Stimulated activated naive CD4-positive, alpha-beta T cell (primary cell): Measurements from ENCODE around the gene DPP6.
"Not testable (repeated sequence)": the region's sequence is repeated elsewhere in the genome, so short reads cannot be mapped to it uniquely, and the experiment has no call there.

Experiments used
- DNase-seq, 6 experiments: peaks; one replicate each; lab custom pipeline; 2025; lab: John Stamatoyannopoulos, UW

The DPP6 gene

GRCh38 chr7:154148791-154149516 lies 96.8 kb downstream of the DPP6 start:
- DNase-seq: not testable (repeated sequence)

DNA sequence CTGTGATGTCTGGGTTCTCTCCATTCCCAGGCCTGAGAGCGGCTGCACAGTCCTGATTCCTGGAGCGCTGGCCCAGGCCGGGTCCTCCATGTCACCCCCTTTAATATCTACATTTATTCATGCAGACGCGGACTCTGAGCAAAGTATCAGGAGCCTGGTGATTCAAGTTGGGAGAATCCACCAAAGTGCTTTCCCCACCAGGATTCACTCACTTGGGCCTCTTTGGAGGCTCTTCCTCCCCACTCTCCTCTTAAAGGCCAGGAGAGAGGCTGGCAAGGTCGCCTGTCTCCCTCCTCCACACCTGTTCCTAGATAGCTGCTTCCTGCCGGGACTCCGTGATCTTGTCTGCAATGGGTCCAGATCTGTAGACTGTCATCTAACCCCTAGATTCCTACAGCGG lies 98.5 kb downstream of the DPP6 start:
- not testable (repeated sequence) for DNase-seq

DNA sequence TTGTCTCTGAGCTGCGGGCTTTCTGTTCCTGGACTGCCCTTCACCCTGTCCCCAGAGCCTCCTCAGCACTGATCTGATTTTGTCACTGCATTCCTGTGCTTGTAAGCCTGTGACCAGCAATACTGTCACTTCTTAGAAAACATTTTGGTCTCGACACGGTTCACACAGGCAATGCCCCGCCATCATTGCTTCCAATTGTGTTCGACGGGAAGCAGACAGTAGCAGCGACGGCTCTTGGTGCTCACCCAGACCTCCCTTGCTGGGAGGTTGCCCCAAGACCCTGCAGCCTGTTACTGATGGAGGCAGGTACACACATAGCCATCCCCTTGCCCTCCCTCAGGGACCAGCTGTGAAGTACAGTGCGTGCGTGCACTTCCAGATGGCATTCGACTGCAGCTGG lies 99.1 kb downstream of the DPP6 start:
- DNase-seq: not testable (repeated sequence)

GRCh38 chr7:154155928-154156327 lies 103.7 kb downstream of the DPP6 start:
- DNase-seq: not testable (repeated sequence)

DNA sequence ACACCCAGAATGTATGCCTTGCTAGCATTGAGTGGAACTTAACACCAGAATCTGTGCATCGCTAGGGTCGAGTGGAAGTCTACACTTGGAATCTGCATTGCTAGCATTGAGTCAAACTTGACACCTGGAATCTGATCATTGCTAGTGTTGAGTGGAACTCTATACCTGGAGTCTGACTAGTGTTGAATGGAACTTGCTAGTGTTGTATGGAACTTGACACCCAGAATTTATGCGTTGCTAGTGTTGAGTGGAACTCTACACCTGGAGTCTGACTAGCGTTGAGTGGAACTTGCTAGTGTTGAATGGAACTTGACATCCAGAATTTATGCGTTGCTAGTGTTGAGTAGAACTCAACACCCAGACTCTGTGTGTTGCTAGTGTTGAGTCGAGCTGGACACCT lies 110.7 kb downstream of the DPP6 start:
- not testable (repeated sequence) for DNase-seq

DNA sequence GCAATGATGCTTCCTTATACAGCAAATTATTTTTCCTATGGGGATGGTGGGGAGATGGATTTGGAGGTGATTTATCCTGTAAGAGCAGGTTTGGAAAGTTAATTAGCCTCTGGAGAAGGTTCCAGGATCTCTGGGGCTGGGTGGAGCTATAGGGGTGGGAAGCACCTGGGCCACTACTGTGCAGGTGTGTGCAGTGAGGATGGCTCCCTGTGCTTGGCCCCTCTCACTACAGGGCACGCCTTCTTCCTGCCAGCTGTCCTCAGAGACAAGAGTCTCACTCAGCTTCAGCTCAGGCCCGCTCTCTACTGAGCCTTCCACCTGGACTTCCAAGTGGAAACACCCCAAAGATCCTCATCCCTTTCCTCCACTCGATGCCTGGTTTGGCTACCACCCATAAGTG lies 111.4 kb downstream of the DPP6 start:
- not testable (repeated sequence) for DNase-seq

DNA sequence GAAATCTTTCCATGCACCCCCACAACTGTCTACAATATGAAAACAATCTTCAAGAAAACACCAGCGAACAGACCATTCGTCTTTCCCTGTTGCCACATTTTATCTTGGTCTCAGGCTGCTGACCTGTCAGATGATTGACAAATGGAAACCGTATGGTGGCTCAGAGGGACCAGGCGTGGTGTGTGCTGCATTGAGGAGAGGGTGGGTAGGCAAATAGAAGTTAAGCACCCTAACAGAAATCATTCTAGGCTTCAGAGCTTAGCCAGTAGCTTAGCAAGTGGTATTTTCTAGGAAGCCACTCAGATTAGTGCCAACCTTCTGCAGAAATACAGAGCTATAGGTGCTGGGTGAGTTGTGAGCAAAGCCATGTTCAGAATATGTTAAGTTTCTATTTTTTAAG lies 114.9 kb downstream of the DPP6 start:
- DNase-seq: no peak

DNA sequence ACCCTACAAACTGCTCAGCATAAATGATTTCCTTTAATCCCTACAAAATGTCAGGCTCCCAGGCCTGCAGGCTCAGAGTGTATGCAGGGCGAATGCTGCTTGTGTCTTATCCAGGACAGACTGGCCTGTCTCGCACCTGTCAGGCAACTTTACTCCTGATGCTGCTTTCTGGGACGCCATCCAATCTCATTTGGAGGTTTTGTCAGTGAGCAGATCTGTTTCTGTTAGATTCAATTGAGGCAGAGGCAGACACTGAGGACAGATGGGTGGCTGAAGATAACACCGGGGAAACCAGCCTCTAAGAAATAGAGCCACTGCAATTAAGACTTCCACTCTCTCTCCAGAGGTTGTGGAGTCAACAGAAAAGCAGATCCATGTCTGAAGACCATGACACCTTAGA lies 115.6 kb downstream of the DPP6 start:
- no peak for DNase-seq

- DNase-seq: no peak
Measured at GRCh38 chr7:154171422-154171821, 119.2 kb downstream of the DPP6 start.

DNA sequence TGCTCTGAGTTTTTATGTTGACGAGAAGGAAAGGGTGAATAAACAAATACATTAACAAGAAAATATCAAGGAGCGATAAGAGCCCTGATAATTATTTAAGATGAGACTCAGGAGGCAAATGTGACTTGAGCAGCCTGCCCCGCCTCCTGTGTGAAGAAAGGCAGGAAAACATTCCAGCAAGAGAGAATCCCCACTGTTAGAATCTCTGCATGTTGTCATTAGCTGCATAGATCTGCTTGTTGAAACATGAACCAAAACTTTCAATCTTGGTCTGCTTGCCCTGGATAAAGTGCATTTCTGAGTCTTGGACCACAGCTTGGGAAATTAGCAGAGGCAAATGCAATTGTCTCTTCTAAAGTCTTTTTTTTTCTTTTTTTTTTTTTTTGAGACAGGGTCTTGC lies 120.0 kb downstream of the DPP6 start:
- no peak for DNase-seq

- DNase-seq: no peak
Measured at GRCh38 chr7:154177584-154177983, 125.4 kb downstream of the DPP6 start.

- no peak for DNase-seq
Measured at GRCh38 chr7:154178895-154179294, 126.7 kb downstream of the DPP6 start.

- no peak for DNase-seq
Measured at GRCh38 chr7:154183482-154183881, 131.3 kb downstream of the DPP6 start.

DNA sequence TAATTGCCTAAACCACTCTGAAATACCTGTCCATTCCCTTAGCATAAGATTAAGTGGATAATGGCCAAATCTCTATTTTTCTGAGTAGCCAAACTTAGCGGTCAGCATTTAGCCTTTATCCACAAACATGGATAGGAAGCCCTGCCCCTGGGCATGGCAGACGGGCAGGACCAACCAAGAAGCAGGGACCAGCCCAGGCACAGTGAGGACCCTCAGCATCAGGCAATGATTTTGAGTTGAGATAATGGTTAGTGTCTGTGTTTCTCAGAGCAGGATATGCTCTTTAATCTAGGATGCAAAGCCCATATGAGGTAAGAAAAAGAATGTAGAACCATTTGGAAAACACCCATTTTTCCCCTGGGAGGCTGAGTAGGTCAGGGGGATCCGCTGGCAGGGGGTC lies 131.7 kb downstream of the DPP6 start:
- DNase-seq: no peak

DNA sequence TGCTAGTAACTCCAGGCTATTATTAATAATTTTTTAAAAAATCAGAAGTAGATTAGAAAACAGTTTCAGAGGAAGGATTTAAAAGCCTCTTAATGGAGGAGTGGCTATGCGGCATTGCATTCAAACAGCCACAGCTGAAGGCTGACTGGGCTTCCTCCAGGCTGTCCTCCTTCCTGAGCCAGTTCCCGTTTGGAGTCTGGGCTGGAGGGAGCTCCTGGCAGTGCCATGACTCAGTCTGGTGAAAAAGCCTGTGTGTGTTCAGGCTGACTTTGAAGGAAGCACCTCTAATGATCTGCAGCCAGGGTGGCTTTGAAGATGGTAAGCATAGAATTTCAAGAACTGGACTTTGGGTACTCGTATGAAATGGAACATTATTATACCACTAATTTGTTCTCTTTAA lies 134.6 kb downstream of the DPP6 start:
- no peak for DNase-seq

DNA sequence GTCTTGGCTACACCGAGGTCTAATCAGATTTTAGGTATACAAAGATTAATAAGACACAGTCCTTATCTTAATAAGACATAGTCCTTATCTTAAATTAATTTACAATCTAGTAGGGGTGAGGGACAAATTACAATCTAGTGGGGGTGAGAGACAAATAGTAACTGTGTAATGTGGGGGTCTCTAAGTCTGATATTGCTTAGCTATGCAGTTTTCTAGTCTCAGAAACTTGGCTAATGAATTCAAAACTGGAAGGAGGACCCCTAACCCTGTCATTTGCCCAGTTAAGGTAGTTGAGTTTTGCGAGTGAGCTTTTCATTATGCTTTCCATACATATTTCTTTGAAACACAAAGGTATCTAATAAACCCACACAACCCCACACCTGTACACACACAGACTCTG lies 136.1 kb downstream of the DPP6 start:
- DNase-seq: no peak

DNA sequence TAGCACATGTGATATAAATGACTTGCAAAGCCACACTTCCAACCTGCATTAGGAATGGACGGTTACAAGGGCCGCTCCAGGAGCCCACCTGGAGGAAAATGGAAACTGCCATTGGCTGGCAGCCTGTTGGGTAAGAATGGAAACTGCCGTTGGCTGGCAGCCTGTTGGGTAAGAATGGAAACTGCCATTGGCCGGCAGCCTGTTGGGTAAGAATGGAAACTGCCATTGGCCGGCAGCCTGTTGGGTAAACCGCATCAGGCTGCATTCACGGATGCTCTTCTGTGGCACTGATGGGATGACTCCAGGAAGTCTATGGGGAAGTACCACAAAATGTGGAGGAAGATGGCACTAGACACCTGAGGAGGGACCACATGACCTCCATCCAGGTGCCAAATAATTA lies 143.1 kb downstream of the DPP6 start:
- no peak for DNase-seq

DNA sequence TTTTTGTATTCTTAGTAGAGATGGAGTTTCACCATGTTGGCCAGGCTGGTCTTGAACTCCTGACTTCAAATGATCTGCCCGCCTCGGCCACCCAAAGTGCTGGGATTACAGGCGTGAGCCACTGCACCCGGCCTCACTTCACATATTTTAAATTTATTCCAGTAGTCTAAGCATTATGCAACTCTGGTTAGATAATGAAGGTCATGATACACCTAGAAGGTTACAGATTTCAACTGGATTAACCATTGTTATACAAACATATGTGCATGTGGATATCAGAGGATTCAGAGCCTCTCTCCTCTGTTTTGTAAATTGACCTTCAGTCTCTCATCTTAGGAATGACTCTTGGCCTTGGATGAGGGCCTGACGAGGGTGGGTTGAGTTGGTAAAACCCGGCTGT lies 146.3 kb downstream of the DPP6 start:
- DNase-seq: no peak

GRCh38 chr7:154200241-154200640 lies 148.0 kb downstream of the DPP6 start:
- no peak for DNase-seq

GRCh38 chr7:154202002-154202401 lies 149.8 kb downstream of the DPP6 start:
- no peak for DNase-seq

DNA sequence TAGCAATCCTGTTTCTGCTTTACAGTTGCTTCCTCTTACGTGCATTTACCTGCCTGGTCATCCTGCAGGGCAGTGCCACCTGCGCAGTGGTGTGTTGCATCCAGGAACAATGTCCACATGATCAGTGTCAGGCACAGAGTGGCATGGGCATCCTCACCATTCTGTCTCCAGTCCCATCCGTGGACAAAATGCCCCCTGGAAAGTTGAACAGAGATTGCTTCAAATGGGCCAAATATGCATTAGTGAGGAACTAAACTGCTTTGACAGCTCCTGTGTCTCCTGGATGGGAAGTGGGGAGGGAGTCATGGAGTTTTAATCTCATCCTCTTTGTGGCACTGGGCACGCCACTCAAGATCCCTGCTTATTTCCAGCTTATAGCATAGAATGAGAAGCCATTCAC lies 151.8 kb downstream of the DPP6 start:
- no peak for DNase-seq

DNA sequence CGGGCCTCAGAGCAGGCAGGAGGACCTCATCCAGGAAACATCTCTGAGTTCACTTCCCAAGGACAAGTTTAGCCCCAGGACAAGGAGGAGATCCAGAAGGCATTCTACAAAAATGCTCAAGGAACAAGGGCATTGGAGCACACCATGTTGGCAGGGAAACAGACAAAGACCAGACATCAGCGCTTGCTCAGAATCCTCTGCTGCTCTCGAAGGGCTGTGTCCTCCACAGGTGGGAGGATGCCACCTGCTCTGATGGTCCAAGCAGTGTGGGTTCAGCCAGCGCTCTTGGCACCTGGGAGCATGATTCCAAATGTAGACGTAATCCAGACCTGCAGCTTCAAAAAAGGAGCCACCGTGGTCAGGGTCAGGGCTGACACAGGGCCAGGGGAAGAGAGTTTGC lies 160.7 kb downstream of the DPP6 start:
- DNase-seq: no peak

- no peak for DNase-seq
Measured at GRCh38 chr7:154217688-154218340, 165.6 kb downstream of the DPP6 start.

GRCh38 chr7:154231732-154232131 lies 179.5 kb downstream of the DPP6 start:
- no peak for DNase-seq
